WTC11 (cell line): Measurements from ENCODE around the gene SH3GL1. TPM values are rescaled to one million over a fixed set of nuclear protein-coding genes. Genes with fewer than 3 reads are reported as not detected.
A peak's percentile ranks its signal among the peaks of the same experiment; 100 is the strongest.
"Not testable (repeated sequence)": the region's sequence is repeated elsewhere in the genome, so short reads cannot be mapped to it uniquely, and the experiment has no call there.

Experiments
- ATAC-seq: fragments of 200-7000 bp; cut with Tn5 transposase; 2 replicates; pipeline ENCODE4 v1.10.0; 2021; ENCODE audit warnings: mild to moderate bottlenecking, moderate library complexity
- CTCF ChIA-PET: fragments of 300-600 bp; sonication (Branson Sonifier 250); formaldehyde crosslinking; loops from one replicate; lab custom pipeline; 2021; ENCODE audit warnings: antibody characterized with exemption; lab: Charles Lee
- POLR2A ChIA-PET: fragments of 350-600 bp; sonication (Branson Sonifier 250); formaldehyde crosslinking; loops from one replicate; lab custom pipeline; 2021; ENCODE audit warnings: antibody characterized with exemption; lab: Charles Lee
- DNase-seq: peaks from one replicate; pipeline ENCODE4 v3.0.0; 2021; ENCODE audit warnings: low spot score
- H3K27ac Mint-ChIP-seq: 2 replicates; pipeline ENCODE4 v1.8.0; 2021; ENCODE audit warnings: mixed read lengths
- H3K27me3 Mint-ChIP-seq: 2 replicates; pipeline ENCODE4 v1.8.0; 2021; ENCODE audit warnings: low read depth, mild to moderate bottlenecking, moderate library complexity, mixed read lengths
- H3K36me3 Mint-ChIP-seq: 2 replicates; pipeline ENCODE4 v1.8.0; 2021; ENCODE audit warnings: mixed read lengths
- H3K4me1 Mint-ChIP-seq: 2 replicates; pipeline ENCODE4 v1.8.0; 2022; ENCODE audit warnings: mixed read lengths
- H3K4me3 Mint-ChIP-seq: 2 replicates; pipeline ENCODE4 v1.8.0; 2021; ENCODE audit warnings: mild to moderate bottlenecking, moderate library complexity, mixed read lengths
- H3K9me3 Mint-ChIP-seq: 2 replicates; pipeline ENCODE4 v1.8.0; 2021; ENCODE audit warnings: mixed read lengths
- CBFB ChIP-seq: sonication (generic); formaldehyde crosslinking; IDR thresholded peaks from 2 replicates; pipeline ENCODE4 v1.8.1; 2022; ENCODE audit warnings: mild to moderate bottlenecking, low read depth, missing genetic modification reagents
- ETV6 ChIP-seq: sonication (generic); formaldehyde crosslinking; IDR thresholded peaks from 2 replicates; pipeline ENCODE4 v1.8.1; 2022; ENCODE audit warnings: mild to moderate bottlenecking, missing genetic modification reagents
- GTF2I ChIP-seq: fragments of 250-450 bp; sonication (Bioruptor Pico); conservative IDR thresholded peaks from 2 replicates; pipeline ENCODE4 v1.4.0; 2021; ENCODE audit warnings: mild to moderate bottlenecking
- JUN ChIP-seq: sonication (generic); formaldehyde crosslinking; IDR thresholded peaks from 2 replicates; pipeline ENCODE4 v1.8.0; 2023; ENCODE audit warnings: mild to moderate bottlenecking, missing genetic modification reagents
- MAX ChIP-seq: sonication (generic); formaldehyde crosslinking; IDR thresholded peaks from 2 replicates; pipeline ENCODE4 v1.8.0; 2022; ENCODE audit warnings: mild to moderate bottlenecking, missing genetic modification reagents
- MLX ChIP-seq: sonication (generic); formaldehyde crosslinking; IDR thresholded peaks from 2 replicates; pipeline ENCODE4 v1.8.1; 2023; ENCODE audit warnings: mild to moderate bottlenecking, missing genetic modification reagents, moderate library complexity
- MXD4 ChIP-seq: fragments of 250-450 bp; sonication (Bioruptor Pico); IDR thresholded peaks from 2 replicates; pipeline ENCODE4 v1.8.0; 2021; ENCODE audit warnings: mild to moderate bottlenecking, moderate library complexity, borderline replicate concordance
- NR1H2 ChIP-seq: sonication (generic); formaldehyde crosslinking; IDR thresholded peaks from 2 replicates; pipeline ENCODE4 v1.9.0; 2021; ENCODE audit warnings: mild to moderate bottlenecking, moderate library complexity, missing genetic modification reagents
- OVOL2 ChIP-seq: fragments of 250-450 bp; sonication (Bioruptor Pico); IDR thresholded peaks from 2 replicates; pipeline ENCODE4 v1.9.0; 2021; ENCODE audit warnings: mild to moderate bottlenecking, borderline replicate concordance
- PRRX2 ChIP-seq: fragments of 250-450 bp; sonication (Bioruptor Pico); IDR thresholded peaks from 2 replicates; pipeline ENCODE4 v1.8.0; 2021; ENCODE audit warnings: mild to moderate bottlenecking
- SMAD3 ChIP-seq: sonication (generic); formaldehyde crosslinking; IDR thresholded peaks from 2 replicates; pipeline ENCODE4 v1.8.0; 2022; ENCODE audit warnings: missing genetic modification reagents, mild to moderate bottlenecking, borderline replicate concordance
- SP1 ChIP-seq: sonication (generic); formaldehyde crosslinking; conservative IDR thresholded peaks from 2 replicates; pipeline ENCODE4 v1.8.1; 2022; ENCODE audit warnings: missing genetic modification reagents
- TEAD1 ChIP-seq: sonication (generic); formaldehyde crosslinking; IDR thresholded peaks from 2 replicates; pipeline ENCODE4 v1.8.0; 2022; ENCODE audit warnings: mild to moderate bottlenecking, missing genetic modification reagents
- ZNF263 ChIP-seq: sonication (generic); formaldehyde crosslinking; IDR thresholded peaks from 2 replicates; pipeline ENCODE4 v1.8.1; 2022; ENCODE audit warnings: low read depth, mild to moderate bottlenecking, moderate library complexity, missing genetic modification reagents
- ZNF396 ChIP-seq: fragments of 250-450 bp; sonication (Bioruptor Pico); IDR thresholded peaks from 2 replicates; pipeline ENCODE4 v1.8.0; 2021; ENCODE audit warnings: mild to moderate bottlenecking, moderate library complexity, borderline replicate concordance
- total RNA-seq: library from RNA; stranded (reverse); gene quantifications from 3 replicates; pipeline ENCODE4 v1.2.3, GENCODE V29; 2021
- TF ChIP-seq, protein P1 (sequence below): sonication (generic); formaldehyde crosslinking; IDR thresholded peaks from 2 replicates; pipeline ENCODE4 v1.8.0; 2023; ENCODE audit warnings: missing genetic modification reagents, mild to moderate bottlenecking, borderline replicate concordance
- TF ChIP-seq, protein P2 (sequence below): sonication (generic); formaldehyde crosslinking; IDR thresholded peaks from 2 replicates; pipeline ENCODE4 v1.8.1; 2023; ENCODE audit warnings: mild to moderate bottlenecking, missing genetic modification reagents, borderline replicate concordance
- TF ChIP-seq, protein P3 (sequence below): sonication (generic); formaldehyde crosslinking; IDR thresholded peaks from 2 replicates; pipeline ENCODE4 v1.8.0; 2023; ENCODE audit warnings: missing genetic modification reagents
- TF ChIP-seq, protein P4 (sequence below): sonication (generic); formaldehyde crosslinking; IDR thresholded peaks from 2 replicates; pipeline ENCODE4 v1.8.0; 2023; ENCODE audit warnings: mild to moderate bottlenecking, missing genetic modification reagents

SH3GL1 gene
- total RNA-seq, 1 experiment from 2014 or later = 109 TPM

- DNase-seq (no peak), ATAC-seq (no peak)
- Mint-ChIP-seq H3K27me3 (no peaks in the 10 kb centered on the region), H3K9me3 (no peaks in the 10 kb centered on the region), H3K36me3 (peaks cover 23% of the 10 kb centered on the region), H3K4me1 (no peaks in the 10 kb centered on the region), H3K4me3 (no peak overlapping the region), H3K27ac (no peak overlapping the region)
- CTCF ChIA-PET = interaction anchor here (4.2 kb wide), 1 partner anchor 83 kb away, joined by 187 read pairs; no protein-coding TSS in a partner anchor
- POLR2A ChIA-PET = no interaction called here
- TF ChIP-seq PRRX2 (CRISPR knock-in tag) (no peak), GTF2I (CRISPR knock-in tag) (peak; percentile 59; the same call in 1 of the 2 replicates)
- TF ChIP-seq, protein P1, sequence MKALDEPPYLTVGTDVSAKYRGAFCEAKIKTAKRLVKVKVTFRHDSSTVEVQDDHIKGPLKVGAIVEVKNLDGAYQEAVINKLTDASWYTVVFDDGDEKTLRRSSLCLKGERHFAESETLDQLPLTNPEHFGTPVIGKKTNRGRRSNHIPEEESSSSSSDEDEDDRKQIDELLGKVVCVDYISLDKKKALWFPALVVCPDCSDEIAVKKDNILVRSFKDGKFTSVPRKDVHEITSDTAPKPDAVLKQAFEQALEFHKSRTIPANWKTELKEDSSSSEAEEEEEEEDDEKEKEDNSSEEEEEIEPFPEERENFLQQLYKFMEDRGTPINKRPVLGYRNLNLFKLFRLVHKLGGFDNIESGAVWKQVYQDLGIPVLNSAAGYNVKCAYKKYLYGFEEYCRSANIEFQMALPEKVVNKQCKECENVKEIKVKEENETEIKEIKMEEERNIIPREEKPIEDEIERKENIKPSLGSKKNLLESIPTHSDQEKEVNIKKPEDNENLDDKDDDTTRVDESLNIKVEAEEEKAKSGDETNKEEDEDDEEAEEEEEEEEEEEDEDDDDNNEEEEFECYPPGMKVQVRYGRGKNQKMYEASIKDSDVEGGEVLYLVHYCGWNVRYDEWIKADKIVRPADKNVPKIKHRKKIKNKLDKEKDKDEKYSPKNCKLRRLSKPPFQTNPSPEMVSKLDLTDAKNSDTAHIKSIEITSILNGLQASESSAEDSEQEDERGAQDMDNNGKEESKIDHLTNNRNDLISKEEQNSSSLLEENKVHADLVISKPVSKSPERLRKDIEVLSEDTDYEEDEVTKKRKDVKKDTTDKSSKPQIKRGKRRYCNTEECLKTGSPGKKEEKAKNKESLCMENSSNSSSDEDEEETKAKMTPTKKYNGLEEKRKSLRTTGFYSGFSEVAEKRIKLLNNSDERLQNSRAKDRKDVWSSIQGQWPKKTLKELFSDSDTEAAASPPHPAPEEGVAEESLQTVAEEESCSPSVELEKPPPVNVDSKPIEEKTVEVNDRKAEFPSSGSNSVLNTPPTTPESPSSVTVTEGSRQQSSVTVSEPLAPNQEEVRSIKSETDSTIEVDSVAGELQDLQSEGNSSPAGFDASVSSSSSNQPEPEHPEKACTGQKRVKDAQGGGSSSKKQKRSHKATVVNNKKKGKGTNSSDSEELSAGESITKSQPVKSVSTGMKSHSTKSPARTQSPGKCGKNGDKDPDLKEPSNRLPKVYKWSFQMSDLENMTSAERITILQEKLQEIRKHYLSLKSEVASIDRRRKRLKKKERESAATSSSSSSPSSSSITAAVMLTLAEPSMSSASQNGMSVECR (CRISPR knock-in tag) = no peak
These were observed 50.2 kb downstream of the SH3GL1 start for GRCh38 chr19:4350111-4350510.

GRCh38 chr19:4349225-4349624 lies 51.1 kb downstream of the SH3GL1 start:
- H3K36me3 Mint-ChIP-seq = peaks cover 23% of the 10 kb centered on the region
- H3K9me3 Mint-ChIP-seq, DNase-seq, H3K27me3 Mint-ChIP-seq, H3K4me1 Mint-ChIP-seq, H3K27ac Mint-ChIP-seq, ATAC-seq, POLR2A ChIA-PET, H3K4me3 Mint-ChIP-seq: not testable (repeated sequence)
- CTCF ChIA-PET = interaction anchor here (0.8 kb wide), 1 partner anchor 102 kb away, joined by 3 read pairs; the partner anchor contains the start of gene YJU2

DNA sequence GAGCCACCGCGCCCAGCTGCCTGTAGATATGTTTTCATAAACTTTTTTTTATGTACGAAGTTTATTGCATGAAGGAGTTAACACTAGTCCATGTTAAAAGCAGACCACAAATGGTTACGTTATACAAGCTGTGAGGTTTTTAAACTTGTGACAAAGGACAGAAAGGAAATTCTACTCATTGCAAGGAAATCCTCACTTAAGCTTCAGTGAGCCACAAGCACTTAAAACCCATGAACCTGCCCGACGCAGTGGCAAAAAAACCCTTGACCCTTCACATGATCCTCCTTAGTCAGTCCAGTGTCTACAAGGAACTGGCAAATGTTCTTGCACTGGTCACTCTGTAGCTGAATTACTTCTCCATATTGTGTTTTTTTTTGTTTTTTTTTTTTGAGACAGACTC lies 52.8 kb downstream of the SH3GL1 start:
- ChIA-PET CTCF (interaction anchor here (0.6 to 5.7 kb wide), 3 partner anchors 53 to 81 kb away, joined by 4 to 111 read pairs (median 5); partner anchors contain the start of gene SH3GL1), POLR2A (no interaction called here)
- ATAC-seq = no peak
- TF ChIP-seq CBFB (CRISPR knock-in tag) = no peak
- no peak for TF ChIP-seq ETV6 (CRISPR knock-in tag)
- no peak for TF ChIP-seq TEAD1 (CRISPR knock-in tag)
- TF ChIP-seq MAX (CRISPR knock-in tag) = no peak
- TF ChIP-seq ZNF263 (CRISPR knock-in tag) = no peak
- TF ChIP-seq, protein P2, sequence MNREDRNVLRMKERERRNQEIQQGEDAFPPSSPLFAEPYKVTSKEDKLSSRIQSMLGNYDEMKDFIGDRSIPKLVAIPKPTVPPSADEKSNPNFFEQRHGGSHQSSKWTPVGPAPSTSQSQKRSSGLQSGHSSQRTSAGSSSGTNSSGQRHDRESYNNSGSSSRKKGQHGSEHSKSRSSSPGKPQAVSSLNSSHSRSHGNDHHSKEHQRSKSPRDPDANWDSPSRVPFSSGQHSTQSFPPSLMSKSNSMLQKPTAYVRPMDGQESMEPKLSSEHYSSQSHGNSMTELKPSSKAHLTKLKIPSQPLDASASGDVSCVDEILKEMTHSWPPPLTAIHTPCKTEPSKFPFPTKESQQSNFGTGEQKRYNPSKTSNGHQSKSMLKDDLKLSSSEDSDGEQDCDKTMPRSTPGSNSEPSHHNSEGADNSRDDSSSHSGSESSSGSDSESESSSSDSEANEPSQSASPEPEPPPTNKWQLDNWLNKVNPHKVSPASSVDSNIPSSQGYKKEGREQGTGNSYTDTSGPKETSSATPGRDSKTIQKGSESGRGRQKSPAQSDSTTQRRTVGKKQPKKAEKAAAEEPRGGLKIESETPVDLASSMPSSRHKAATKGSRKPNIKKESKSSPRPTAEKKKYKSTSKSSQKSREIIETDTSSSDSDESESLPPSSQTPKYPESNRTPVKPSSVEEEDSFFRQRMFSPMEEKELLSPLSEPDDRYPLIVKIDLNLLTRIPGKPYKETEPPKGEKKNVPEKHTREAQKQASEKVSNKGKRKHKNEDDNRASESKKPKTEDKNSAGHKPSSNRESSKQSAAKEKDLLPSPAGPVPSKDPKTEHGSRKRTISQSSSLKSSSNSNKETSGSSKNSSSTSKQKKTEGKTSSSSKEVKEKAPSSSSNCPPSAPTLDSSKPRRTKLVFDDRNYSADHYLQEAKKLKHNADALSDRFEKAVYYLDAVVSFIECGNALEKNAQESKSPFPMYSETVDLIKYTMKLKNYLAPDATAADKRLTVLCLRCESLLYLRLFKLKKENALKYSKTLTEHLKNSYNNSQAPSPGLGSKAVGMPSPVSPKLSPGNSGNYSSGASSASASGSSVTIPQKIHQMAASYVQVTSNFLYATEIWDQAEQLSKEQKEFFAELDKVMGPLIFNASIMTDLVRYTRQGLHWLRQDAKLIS = no peak
- TF ChIP-seq, protein P3, sequence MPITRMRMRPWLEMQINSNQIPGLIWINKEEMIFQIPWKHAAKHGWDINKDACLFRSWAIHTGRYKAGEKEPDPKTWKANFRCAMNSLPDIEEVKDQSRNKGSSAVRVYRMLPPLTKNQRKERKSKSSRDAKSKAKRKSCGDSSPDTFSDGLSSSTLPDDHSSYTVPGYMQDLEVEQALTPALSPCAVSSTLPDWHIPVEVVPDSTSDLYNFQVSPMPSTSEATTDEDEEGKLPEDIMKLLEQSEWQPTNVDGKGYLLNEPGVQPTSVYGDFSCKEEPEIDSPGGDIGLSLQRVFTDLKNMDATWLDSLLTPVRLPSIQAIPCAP = no peak
- TF ChIP-seq MLX (CRISPR knock-in tag) = no peak
- TF ChIP-seq, protein P4, sequence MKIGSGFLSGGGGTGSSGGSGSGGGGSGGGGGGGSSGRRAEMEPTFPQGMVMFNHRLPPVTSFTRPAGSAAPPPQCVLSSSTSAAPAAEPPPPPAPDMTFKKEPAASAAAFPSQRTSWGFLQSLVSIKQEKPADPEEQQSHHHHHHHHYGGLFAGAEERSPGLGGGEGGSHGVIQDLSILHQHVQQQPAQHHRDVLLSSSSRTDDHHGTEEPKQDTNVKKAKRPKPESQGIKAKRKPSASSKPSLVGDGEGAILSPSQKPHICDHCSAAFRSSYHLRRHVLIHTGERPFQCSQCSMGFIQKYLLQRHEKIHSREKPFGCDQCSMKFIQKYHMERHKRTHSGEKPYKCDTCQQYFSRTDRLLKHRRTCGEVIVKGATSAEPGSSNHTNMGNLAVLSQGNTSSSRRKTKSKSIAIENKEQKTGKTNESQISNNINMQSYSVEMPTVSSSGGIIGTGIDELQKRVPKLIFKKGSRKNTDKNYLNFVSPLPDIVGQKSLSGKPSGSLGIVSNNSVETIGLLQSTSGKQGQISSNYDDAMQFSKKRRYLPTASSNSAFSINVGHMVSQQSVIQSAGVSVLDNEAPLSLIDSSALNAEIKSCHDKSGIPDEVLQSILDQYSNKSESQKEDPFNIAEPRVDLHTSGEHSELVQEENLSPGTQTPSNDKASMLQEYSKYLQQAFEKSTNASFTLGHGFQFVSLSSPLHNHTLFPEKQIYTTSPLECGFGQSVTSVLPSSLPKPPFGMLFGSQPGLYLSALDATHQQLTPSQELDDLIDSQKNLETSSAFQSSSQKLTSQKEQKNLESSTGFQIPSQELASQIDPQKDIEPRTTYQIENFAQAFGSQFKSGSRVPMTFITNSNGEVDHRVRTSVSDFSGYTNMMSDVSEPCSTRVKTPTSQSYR (CRISPR knock-in tag) = no peak
- no peak for TF ChIP-seq OVOL2 (CRISPR knock-in tag)
- TF ChIP-seq MXD4 (CRISPR knock-in tag) = no peak
- no peak for TF ChIP-seq JUN
- no peak for TF ChIP-seq NR1H2
- TF ChIP-seq ZNF396 (CRISPR knock-in tag) = no peak
- no peak for TF ChIP-seq SP1
- no peak for TF ChIP-seq GTF2I (CRISPR knock-in tag)
- no peak for TF ChIP-seq SMAD3 (CRISPR knock-in tag)

More for the DNA sequence above, 52.8 kb downstream of the SH3GL1 start:
- no peak overlapping the region for H3K27ac Mint-ChIP-seq
- peaks cover 4% of the 10 kb centered on the region; the same call in 1 of the 2 replicates for H3K27me3 Mint-ChIP-seq
- peaks cover 2% of the 10 kb centered on the region; the same call in 1 of the 2 replicates for H3K4me1 Mint-ChIP-seq
- no peak overlapping the region for H3K4me3 Mint-ChIP-seq
- peaks cover 23% of the 10 kb centered on the region for H3K36me3 Mint-ChIP-seq
- H3K9me3 Mint-ChIP-seq = no peaks in the 10 kb centered on the region
- DNase-seq = no peak
